ENCODE measurements around the gene PTCH1. TPM values are rescaled to one million over a fixed set of nuclear protein-coding genes. Genes with fewer than 3 reads are reported as not detected.
A peak's percentile ranks its signal among the peaks of the same experiment; 100 is the strongest.

The PTCH1 gene
- total RNA-seq, 1 experiment from 2014 or later = 33.4 TPM

DNA sequence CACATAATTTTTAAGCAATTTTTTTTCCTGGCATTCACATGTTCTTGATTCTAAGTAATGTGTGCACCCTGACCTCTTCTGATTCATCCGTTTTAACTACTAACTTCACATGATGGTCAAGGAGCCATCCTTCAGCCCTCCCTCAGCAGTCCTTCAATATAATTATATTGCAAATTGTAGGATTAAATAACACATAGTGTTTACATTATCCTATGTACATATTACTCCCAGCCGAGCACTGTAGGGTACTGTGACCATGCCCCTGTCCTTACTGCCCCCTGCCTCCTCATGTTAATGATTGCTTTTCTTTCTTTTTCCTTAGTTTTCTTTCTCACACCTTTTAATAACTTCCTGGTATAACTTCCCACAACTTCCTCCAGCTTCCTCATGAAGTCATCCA, 103.0 kb downstream of the PTCH1 start:
- H3K9me3 ChIP-seq (ENCODE audit: insufficient read depth, low read depth) = no peaks in the 10 kb centered on the region
- intact Hi-C loops (cut with micrococcal nuclease; ENCODE audit: unreplicated experiment) = no loop called here
- no peaks in the 10 kb centered on the region; the same call in 1 of the 2 replicates for H3K9me2 ChIP-seq (ENCODE audit: insufficient read depth)
- no peak for DNase-seq
- no peak overlapping the region for H3K27ac ChIP-seq
- H3K36me3 ChIP-seq (ENCODE audit: low read depth) = no peaks in the 10 kb centered on the region
- no peak overlapping the region for H3K4me3 ChIP-seq
- H3K79me2 ChIP-seq (ENCODE audit: low read depth) = peaks cover 13% of the 10 kb centered on the region
- ChIA-PET CTCF (no interaction called here), POLR2A (ENCODE audit: unreplicated experiment) (no interaction called here)
- H2AFZ ChIP-seq = no peak overlapping the region
- H3K27me3 ChIP-seq (ENCODE audit: insufficient read depth, low read depth) = no peaks in the 10 kb centered on the region
- H3K4me1 ChIP-seq (replicated peaks; ENCODE audit: insufficient read depth) = peaks cover 17% of the 10 kb centered on the region
- H4K20me1 ChIP-seq (ENCODE audit: insufficient read depth) = no peaks in the 10 kb centered on the region
- H3K4me2 ChIP-seq = no peak overlapping the region
- BruUV-seq (replicated peaks) = no TSS peak
- peaks cover 14% of the 10 kb centered on the region; the same call in 1 of the 2 replicates for H3F3A ChIP-seq (ENCODE audit: insufficient read depth, low read depth)
- TF ChIP-seq EZH2 (IDR thresholded peaks at IDR 0.05; ENCODE audit: low read depth) (no peak), CTCF (conservative IDR thresholded peaks at IDR 0.05) (no peak)

GRCh38 chr9:95411054-95411892, 105.5 kb downstream of the PTCH1 start:
- intact Hi-C loops (cut with micrococcal nuclease; ENCODE audit: unreplicated experiment) = no loop called here
- no TSS peak for BruUV-seq (replicated peaks)
- Histone ChIP-seq H4K20me1 (ENCODE audit: insufficient read depth) (no peaks in the 10 kb centered on the region), H3K4me1 (replicated peaks; ENCODE audit: insufficient read depth) (peaks cover 17% of the 10 kb centered on the region), H3K4me2 (0 out of 2 replicates have a peak overlapping the region, but pooled peaks have one; percentile 67), H3K9me3 (ENCODE audit: insufficient read depth, low read depth) (no peaks in the 10 kb centered on the region), H3K9me2 (ENCODE audit: insufficient read depth) (no peaks in the 10 kb centered on the region), H3K36me3 (ENCODE audit: low read depth) (no peaks in the 10 kb centered on the region), H3F3A (ENCODE audit: insufficient read depth, low read depth) (peaks cover 14% of the 10 kb centered on the region; the same call in 1 of the 2 replicates), H3K27ac (peak overlapping the region; percentile 89; the same call in 1 of the 2 replicates), H3K4me3 (no peak overlapping the region), H3K79me2 (ENCODE audit: low read depth) (no peaks in the 10 kb centered on the region; the same call in 1 of the 2 replicates), H2AFZ (no peak overlapping the region), H3K27me3 (ENCODE audit: insufficient read depth, low read depth) (no peaks in the 10 kb centered on the region)
- TF ChIP-seq EZH2 (IDR thresholded peaks at IDR 0.05; ENCODE audit: low read depth) (no peak), CTCF (conservative IDR thresholded peaks at IDR 0.05) (no peak)
- no peak for DNase-seq
- ChIA-PET CTCF (no interaction called here), POLR2A (ENCODE audit: unreplicated experiment) (no interaction called here)

DNA sequence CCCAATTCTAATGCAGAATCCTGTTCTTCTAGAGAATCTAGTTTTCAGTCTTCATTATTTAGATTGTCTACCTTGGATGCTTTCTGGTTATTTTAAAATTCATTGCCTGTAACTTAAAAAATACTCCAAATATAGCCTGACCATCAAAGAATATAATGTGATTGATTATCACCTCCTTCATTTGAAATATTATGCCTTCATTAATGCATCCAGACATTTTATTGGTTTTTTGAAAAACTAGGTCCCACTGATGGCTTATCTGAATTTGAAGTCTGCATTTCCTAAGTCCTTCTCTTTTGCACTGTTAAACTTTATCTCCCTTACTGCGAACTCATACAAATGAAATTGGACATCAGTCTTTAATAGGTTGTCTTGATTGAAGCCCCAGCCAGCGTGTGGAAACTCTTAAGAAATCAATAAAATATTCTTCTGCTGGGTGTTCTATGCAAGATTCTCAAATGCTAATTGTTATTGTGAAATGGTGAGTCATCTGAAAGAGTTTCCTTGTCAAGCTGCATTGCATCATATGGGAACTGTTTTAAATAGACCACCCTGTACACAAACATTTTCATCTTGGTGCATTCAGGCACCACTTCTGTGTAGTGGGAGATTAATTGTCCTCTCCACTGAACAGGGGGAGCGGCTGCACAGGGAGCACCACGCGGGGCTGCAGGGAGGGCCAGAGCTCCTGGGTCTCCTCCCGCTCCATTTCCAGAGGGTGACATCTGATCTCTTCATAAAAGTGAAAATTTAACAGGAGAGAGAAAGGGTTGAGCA, 106.9 kb downstream of the PTCH1 start:
- CTCF ChIA-PET = no interaction called here
- intact Hi-C loops (cut with micrococcal nuclease; ENCODE audit: unreplicated experiment) = no loop called here
- H3K36me3 ChIP-seq (ENCODE audit: low read depth) = no peaks in the 10 kb centered on the region
- peak; percentile 12 to 92 for DNase-seq
- BruUV-seq (replicated peaks) = no TSS peak
- H3F3A ChIP-seq (ENCODE audit: insufficient read depth, low read depth) = peaks cover 14% of the 10 kb centered on the region; the same call in 1 of the 2 replicates
- no peaks in the 10 kb centered on the region for H3K27me3 ChIP-seq (ENCODE audit: insufficient read depth, low read depth)
- no peaks in the 10 kb centered on the region; the same call in 1 of the 2 replicates for H3K79me2 ChIP-seq (ENCODE audit: low read depth)
- H3K9me2 ChIP-seq (ENCODE audit: insufficient read depth) = no peaks in the 10 kb centered on the region
- TF ChIP-seq CTCF (conservative IDR thresholded peaks at IDR 0.05) (no peak), EZH2 (IDR thresholded peaks at IDR 0.05; ENCODE audit: low read depth) (no peak)
- H3K9me3 ChIP-seq (ENCODE audit: insufficient read depth, low read depth) = no peaks in the 10 kb centered on the region; the same call in 1 of the 2 replicates
- peak overlapping the region; percentile 65 for H2AFZ ChIP-seq
- no peaks in the 10 kb centered on the region for H4K20me1 ChIP-seq (ENCODE audit: insufficient read depth)
- peak overlapping the region; percentile 38; the same call in 1 of the 2 replicates for H3K4me3 ChIP-seq
- peak overlapping the region; percentile 67 for H3K4me2 ChIP-seq
- H3K4me1 ChIP-seq (replicated peaks; ENCODE audit: insufficient read depth) = peaks cover 17% of the 10 kb centered on the region
- POLR2A ChIA-PET (ENCODE audit: unreplicated experiment) = interaction anchor here (0.5 kb wide), 1 partner anchor 472 kb away, joined by 4 read pairs; no protein-coding TSS in a partner anchor
- peak overlapping the region; percentile 89 for H3K27ac ChIP-seq

All from PC-9 (cell line).